Kidney glomerular epithelial cell (primary cell): ENCODE results near the gene OR2A7.
"Not testable (repeated sequence)": the region's sequence is repeated elsewhere in the genome, so short reads cannot be mapped to it uniquely, and the experiment has no call there.

Experiments
- DNase-seq: peaks from one replicate; lab custom pipeline; 2025; lab: John Stamatoyannopoulos, UW

Gene OR2A7, protein sequence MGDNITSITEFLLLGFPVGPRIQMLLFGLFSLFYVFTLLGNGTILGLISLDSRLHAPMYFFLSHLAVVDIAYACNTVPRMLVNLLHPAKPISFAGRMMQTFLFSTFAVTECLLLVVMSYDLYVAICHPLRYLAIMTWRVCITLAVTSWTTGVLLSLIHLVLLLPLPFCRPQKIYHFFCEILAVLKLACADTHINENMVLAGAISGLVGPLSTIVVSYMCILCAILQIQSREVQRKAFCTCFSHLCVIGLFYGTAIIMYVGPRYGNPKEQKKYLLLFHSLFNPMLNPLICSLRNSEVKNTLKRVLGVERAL

DNA sequence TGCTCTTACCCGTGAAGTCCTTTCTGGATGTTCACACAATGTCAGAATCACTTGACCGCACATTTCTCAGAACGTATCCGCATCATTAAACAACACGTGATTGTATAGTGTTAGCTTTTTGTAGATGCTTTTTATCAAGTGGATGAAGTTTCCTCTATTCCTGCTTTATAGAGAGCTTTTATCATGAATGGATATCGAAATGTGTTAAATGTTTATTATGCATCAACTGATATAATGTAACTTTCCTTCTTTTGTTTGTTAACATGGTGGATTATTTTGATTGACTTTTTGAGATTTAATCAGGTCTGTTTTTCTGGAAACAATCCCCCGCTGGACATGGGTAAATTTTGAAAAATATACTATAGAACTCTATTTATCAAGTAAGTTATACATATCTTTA lies at the start of gene OR2A7:
Gene OR2A7 (minus strand): TSS at position 101 of the 400 bp plus-strand sequence. CDS start 5,164 bp downstream, outside the sequence.
- not testable (repeated sequence) for DNase-seq

- not testable (repeated sequence) for DNase-seq
Observed at GRCh38 chr7:144311872-144312469, 47.4 kb upstream of the OR2A7 start, which contains the start of gene OR2A1. Gene OR2A1, plus strand, starts transcription at chr7:144312419. Its CDS starts 5,706 bp downstream, at chr7:144318125.

DNA sequence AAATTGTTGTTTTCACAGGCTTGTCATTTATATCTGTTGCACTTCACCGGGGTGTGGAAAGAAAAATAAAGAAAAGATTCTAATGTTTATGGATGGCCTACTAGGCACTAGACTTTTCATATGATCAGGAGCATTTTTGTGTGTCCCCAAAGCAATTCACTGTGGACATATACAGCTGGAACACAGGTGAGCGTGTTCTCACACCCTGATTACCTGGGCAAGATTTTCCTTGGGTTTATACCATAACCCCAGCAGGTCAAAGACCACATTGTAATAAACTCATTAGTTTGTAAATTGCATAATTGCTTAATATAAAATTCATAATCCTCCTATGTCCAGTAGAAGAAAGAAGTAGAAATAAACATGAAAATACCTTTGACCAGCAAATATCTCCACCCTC lies 46.6 kb upstream of the OR2A7 start:
- DNase-seq = not testable (repeated sequence)

- DNase-seq = not testable (repeated sequence)
Observed at GRCh38 chr7:144309702-144310101, 45.1 kb upstream of the OR2A7 start.

- not testable (repeated sequence) for DNase-seq
Observed at GRCh38 chr7:144305156-144305555, 40.6 kb upstream of the OR2A7 start.

- DNase-seq = not testable (repeated sequence)
Observed at GRCh38 chr7:144303607-144304006, 39.0 kb upstream of the OR2A7 start.

DNA sequence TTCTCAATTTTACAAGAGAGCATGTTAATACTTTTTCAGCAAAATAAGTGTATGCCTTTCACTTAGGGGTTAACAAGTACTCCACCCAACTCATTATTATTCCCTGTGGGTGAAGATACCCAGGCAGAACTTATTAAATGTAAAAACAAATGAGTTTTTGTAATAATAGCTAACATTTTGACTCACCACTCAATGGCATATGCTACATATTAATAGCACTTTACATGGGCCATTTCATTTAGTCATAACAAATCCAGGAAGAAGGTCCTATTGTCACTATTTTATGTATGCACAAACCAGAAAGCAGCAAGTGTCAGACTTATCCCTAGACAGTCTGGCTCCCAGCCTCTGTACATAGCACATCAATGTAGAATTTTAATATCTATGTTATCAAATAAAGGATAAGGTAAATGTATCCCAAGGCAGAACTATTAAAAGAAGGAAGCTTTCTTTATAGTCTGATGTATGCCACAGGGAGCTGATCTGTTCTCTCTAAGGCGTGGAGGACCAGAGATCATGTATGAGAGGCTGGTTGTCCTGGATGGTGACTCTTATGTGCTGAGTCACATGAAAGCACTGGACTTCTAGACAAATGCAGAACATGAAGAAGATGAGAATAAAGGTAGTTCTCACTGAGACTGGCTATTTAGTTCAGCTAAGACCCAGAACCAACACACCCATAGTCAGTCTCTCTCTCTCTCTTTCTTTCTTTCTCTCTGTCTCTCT lies 38.1 kb upstream of the OR2A7 start:
- not testable (repeated sequence) for DNase-seq

- DNase-seq = not testable (repeated sequence)
Observed at GRCh38 chr7:144293794-144294499, 29.4 kb upstream of the OR2A7 start.

GRCh38 chr7:144292384-144293161 lies 28.0 kb upstream of the OR2A7 start:
- DNase-seq = not testable (repeated sequence)

- DNase-seq = not testable (repeated sequence)
Observed at GRCh38 chr7:144291607-144292006, 27.0 kb upstream of the OR2A7 start.

DNA sequence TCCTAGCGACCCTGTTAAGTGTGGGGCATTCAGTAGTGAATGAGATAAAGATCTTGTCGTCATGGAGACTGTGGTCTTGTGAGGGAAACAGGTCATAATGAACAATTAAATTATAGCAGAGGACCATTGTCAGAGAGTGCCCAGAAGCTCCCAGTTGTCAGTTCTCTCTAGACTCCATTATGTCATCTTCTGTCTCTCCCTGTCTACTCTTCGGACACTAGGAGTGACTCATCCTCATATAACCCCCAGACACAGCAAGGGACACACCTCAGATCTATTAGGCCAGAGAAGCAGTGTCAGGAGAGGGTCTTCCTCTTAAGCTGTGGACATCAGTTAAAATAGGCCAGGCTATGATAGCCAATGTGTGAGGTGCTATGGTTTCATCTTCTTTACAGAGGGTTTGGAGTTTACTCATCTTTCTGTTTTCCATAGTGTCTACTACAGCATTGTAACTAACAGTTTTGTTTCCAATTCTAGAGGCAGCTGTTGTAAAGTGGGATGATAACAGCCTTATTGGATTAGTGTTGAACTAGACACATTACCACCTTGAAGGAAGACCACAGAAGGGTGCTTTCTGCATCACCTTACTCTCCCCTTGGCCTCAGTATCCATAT lies 22.7 kb upstream of the OR2A7 start:
- DNase-seq = not testable (repeated sequence)

GRCh38 chr7:144283716-144284115 lies 19.1 kb upstream of the OR2A7 start:
- not testable (repeated sequence) for DNase-seq

- not testable (repeated sequence) for DNase-seq
Observed at GRCh38 chr7:144282490-144282889, 17.9 kb upstream of the OR2A7 start.

DNA sequence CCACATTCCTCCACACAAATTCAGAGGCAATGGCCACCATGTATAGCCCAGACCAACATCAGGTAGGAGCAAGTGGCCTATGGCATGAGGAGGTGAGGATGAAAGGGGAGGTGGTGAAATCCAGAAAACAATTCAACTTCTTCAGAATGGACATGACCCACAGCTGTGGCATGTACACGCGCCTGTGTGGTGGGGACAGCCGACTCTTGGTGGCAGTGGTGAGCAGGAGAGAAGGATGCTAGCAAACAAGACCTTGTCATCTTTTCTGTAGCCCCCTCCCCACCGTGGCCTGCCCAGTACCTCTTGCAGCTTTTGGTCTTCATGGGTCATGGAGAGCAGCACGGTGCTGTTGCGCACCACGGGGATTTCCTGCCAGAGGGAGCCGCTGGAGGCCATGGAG lies 17.4 kb upstream of the OR2A7 start:
- not testable (repeated sequence) for DNase-seq

- not testable (repeated sequence) for DNase-seq
Observed at GRCh38 chr7:144280010-144280409, 15.4 kb upstream of the OR2A7 start.

DNA sequence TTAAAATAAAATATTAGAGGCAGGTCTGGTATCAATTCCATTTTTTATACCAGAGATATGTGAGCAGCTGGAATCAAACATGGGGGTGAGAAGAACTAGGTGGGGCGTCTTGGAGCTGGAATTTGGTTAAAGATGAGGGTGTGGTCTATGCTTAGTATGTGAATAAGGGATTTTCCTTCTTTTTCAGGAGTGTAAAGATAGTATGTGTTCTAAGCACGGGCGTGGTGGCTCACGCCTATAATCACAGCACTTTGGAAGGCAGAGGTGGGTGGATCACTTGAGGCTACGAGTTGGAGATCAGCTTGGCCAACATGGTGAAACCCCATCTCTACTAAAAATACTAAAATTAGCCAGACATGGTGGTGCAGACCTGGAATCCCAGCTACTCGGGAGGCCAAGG lies 10.7 kb upstream of the OR2A7 start:
- DNase-seq = not testable (repeated sequence)

GRCh38 chr7:144269188-144269587 lies 4.6 kb upstream of the OR2A7 start, which contains the start of gene CTAGE8:
Gene CTAGE8, minus strand, starts transcription at chr7:144269288. Its CDS starts 38 bp downstream, at chr7:144269250.
- DNase-seq = not testable (repeated sequence)

GRCh38 chr7:144262128-144262527 lies 2.5 kb downstream of the OR2A7 start:
- not testable (repeated sequence) for DNase-seq

DNA sequence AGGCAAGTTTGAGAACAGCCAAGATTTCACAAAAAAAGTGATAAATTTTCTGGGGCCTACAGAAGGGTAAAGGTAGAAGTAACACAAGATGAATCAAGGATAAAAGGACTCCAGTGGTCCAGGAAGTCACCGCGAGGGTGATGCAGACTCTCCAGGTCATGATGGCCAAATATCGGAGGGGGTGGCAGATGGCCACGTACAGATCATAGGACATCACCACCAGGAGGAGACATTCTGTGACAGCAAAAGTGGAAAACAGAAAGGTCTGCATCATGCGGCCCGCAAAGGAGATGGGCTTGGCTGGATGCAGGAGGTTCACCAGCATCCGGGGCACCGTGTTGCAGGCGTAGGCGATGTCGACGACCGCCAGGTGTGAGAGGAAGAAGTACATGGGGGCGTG lies 5.5 kb downstream of the OR2A7 start:
- DNase-seq = not testable (repeated sequence)

DNA sequence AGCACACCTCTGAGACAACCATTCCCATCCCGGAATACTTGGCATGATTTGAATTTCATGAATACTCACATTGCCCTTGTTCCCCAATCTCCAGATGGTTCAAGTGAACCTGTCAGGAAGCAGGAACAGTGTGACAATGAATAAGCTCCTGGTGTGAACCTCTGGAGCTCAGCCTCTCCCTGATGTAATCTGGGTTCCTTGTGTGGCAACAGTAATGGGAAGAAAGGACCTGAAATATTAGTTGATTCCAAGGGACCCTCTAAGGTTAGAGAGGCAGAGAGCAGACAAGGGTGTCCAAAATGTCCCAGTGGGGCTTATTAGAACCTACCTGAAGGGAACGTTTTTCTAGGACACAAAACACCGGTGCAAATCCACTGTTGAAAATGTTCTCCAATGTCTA lies 8.5 kb downstream of the OR2A7 start:
- DNase-seq = no peak
